Aorta (tissue), 4 donors: ENCODE data around the gene PCDHB14. TPM values are rescaled to one million over a fixed set of nuclear protein-coding genes. Genes with fewer than 3 reads are reported as not detected.

Experiments
- polyA plus RNA-seq, 2 donors: library from polyadenylated mRNA; stranded (reverse); fragments of 200-250 nt; gene quantifications; one replicate each; pipeline ENCODE4 v1.2.3, GENCODE V29; 2013
- total RNA-seq, 2 donors: library from RNA; stranded (reverse); fragmentation: NEBNext Ultra II Directional; extraction: Animal tissue kit (Norgen Biotek cat#: 25700); gene quantifications; one replicate each; pipeline ENCODE4 v1.2.1, GENCODE V29; 2021
- donor health status: healthy with polysubstance abuse.
- donor health status: Bipolar disorder and iron deficiency.
- donor health status: DM: no; HTN: no; CAD: no.
- donor health status: DM: yes; HTN: yes; CAD: no.

The PCDHB14 gene
- total and polyA plus RNA-seq, 4 donors: 1.0 to 10.1 (median 6.2) TPM

Other genes starting within 250 kb of the PCDHB14 start
Only the 30 nearest of the 36 such genes appear.
- not detected for gene PCDHB1, start 172.0 kb upstream of the PCDHB14 start, total RNA-seq
- not detected for gene PCDHB1, start 172.0 kb upstream of the PCDHB14 start, polyA plus RNA-seq
- 1 to 10 TPM; 3.1 to 4.1 TPM for gene PCDHB2, start 128.7 kb upstream of the PCDHB14 start, total RNA-seq
- 1 to 10 TPM in 1 of 2 donors, under 1 TPM in 1; 0.50 to 2.6 TPM for gene PCDHB2, start 128.7 kb upstream of the PCDHB14 start, polyA plus RNA-seq
- 1 to 10 TPM; 2.0 to 2.9 TPM for gene PCDHB3, start 122.9 kb upstream of the PCDHB14 start, total RNA-seq
- gene PCDHB3, start 122.9 kb upstream of the PCDHB14 start, polyA plus RNA-seq: 1 to 10 TPM in 1 of 2 donors, under 1 TPM in 1; 0.25 to 1.2 TPM
- 1 to 10 TPM; 6.2 to 9.1 TPM for gene PCDHB4, start 101.5 kb upstream of the PCDHB14 start, total RNA-seq
- 1 to 10 TPM in 1 of 2 donors, under 1 TPM in 1; 0.88 to 5.8 TPM for gene PCDHB4, start 101.5 kb upstream of the PCDHB14 start, polyA plus RNA-seq
- 1 to 10 TPM; 4.1 to 4.2 TPM for gene PCDHB5, start 88.1 kb upstream of the PCDHB14 start, total RNA-seq
- 1 to 10 TPM in 1 of 2 donors, under 1 TPM in 1; 0.63 to 3.0 TPM for gene PCDHB5, start 88.1 kb upstream of the PCDHB14 start, polyA plus RNA-seq
- gene PCDHB6, start 73.3 kb upstream of the PCDHB14 start, total RNA-seq: 1 to 10 TPM; 1.9 to 2.7 TPM
- gene PCDHB6, start 73.3 kb upstream of the PCDHB14 start, polyA plus RNA-seq: 1 to 10 TPM in 1 of 2 donors, under 1 TPM in 1; 0.63 to 2.6 TPM
- gene PCDHB7, start 50.7 kb upstream of the PCDHB14 start, total RNA-seq: 1 to 10 TPM; 5.0 to 6.7 TPM
- gene PCDHB7, start 50.7 kb upstream of the PCDHB14 start, polyA plus RNA-seq: 1 to 10 TPM; 2.3 to 5.5 TPM
- 1 to 10 TPM; 4.1 to 4.3 TPM for gene PCDHB8, start 45.6 kb upstream of the PCDHB14 start, total RNA-seq
- gene PCDHB8, start 45.6 kb upstream of the PCDHB14 start, polyA plus RNA-seq: under 1 TPM in 1 of 2 donors, not detected in 1; 0.77 TPM
- gene PCDHB16, start 41.0 kb upstream of the PCDHB14 start, total RNA-seq: 1 to 10 TPM; 5.1 to 7.4 TPM
- 1 to 10 TPM in 1 of 2 donors, under 1 TPM in 1; 0.63 to 4.8 TPM for gene PCDHB16, start 41.0 kb upstream of the PCDHB14 start, polyA plus RNA-seq
- gene PCDHB9, start 36.2 kb upstream of the PCDHB14 start, total RNA-seq: 1 to 10 TPM; 3.0 to 3.8 TPM
- gene PCDHB9, start 36.2 kb upstream of the PCDHB14 start, polyA plus RNA-seq: 1 to 10 TPM in 1 of 2 donors, under 1 TPM in 1; 0.25 to 2.1 TPM
- gene PCDHB10, start 31.0 kb upstream of the PCDHB14 start, total RNA-seq: 1 to 10 TPM; 3.6 to 7.7 TPM
- gene PCDHB10, start 31.0 kb upstream of the PCDHB14 start, polyA plus RNA-seq: 1 to 10 TPM in 1 of 2 donors, under 1 TPM in 1; 0.25 to 4.5 TPM
- 10 to 100 TPM in 1 of 2 donors, 1 to 10 TPM in 1; 8.1 to 15.3 TPM for gene PCDHB11, start 23.7 kb upstream of the PCDHB14 start, total RNA-seq
- 1 to 10 TPM; 2.9 to 4.7 TPM for gene PCDHB11, start 23.7 kb upstream of the PCDHB14 start, polyA plus RNA-seq
- gene PCDHB12, start 14.6 kb upstream of the PCDHB14 start, total RNA-seq: 1 to 10 TPM; 5.7 to 6.7 TPM
- gene PCDHB12, start 14.6 kb upstream of the PCDHB14 start, polyA plus RNA-seq: 1 to 10 TPM in 1 of 2 donors, under 1 TPM in 1; 0.75 to 2.9 TPM
- gene PCDHB13, start 9.4 kb upstream of the PCDHB14 start, total RNA-seq: 1 to 10 TPM; 4.2 to 6.7 TPM
- 1 to 10 TPM in 1 of 2 donors, under 1 TPM in 1; 0.75 to 1.3 TPM for gene PCDHB13, start 9.4 kb upstream of the PCDHB14 start, polyA plus RNA-seq
- 10 to 100 TPM in 1 of 2 donors, 1 to 10 TPM in 1; 8.7 to 10.9 TPM for gene PCDHB15, start 22.1 kb downstream of the PCDHB14 start, total RNA-seq
- 10 to 100 TPM in 1 of 2 donors, 1 to 10 TPM in 1; 4.4 to 12.1 TPM for gene PCDHB15, start 22.1 kb downstream of the PCDHB14 start, polyA plus RNA-seq
- gene SLC25A2, start 80.7 kb downstream of the PCDHB14 start, total RNA-seq: 1 to 10 TPM in 1 of 2 donors, under 1 TPM in 1; 0.69 to 1.1 TPM
- gene SLC25A2, start 80.7 kb downstream of the PCDHB14 start, polyA plus RNA-seq: not detected
- gene TAF7, start 97.4 kb downstream of the PCDHB14 start, total RNA-seq: 10 to 100 TPM; 59.8 to 79.1 TPM
- gene TAF7, start 97.4 kb downstream of the PCDHB14 start, polyA plus RNA-seq: 10 to 100 TPM; 53.5 to 65.3 TPM
- gene PCDHGA1, start 107.2 kb downstream of the PCDHB14 start, total RNA-seq: 1 to 10 TPM in 1 of 2 donors, under 1 TPM in 1; 0.91 to 1.6 TPM
- 1 to 10 TPM in 1 of 2 donors, not detected in 1; 1.0 TPM for gene PCDHGA1, start 107.2 kb downstream of the PCDHB14 start, polyA plus RNA-seq
- 10 to 100 TPM in 1 of 2 donors, 1 to 10 TPM in 1; 6.2 to 10.6 TPM for gene PCDHGA2, start 115.4 kb downstream of the PCDHB14 start, total RNA-seq
- gene PCDHGA2, start 115.4 kb downstream of the PCDHB14 start, polyA plus RNA-seq: 1 to 10 TPM in 1 of 2 donors, under 1 TPM in 1; 0.75 to 4.2 TPM
- 1 to 10 TPM; 4.1 to 7.4 TPM for gene PCDHGA3, start 120.5 kb downstream of the PCDHB14 start, total RNA-seq
- gene PCDHGA3, start 120.5 kb downstream of the PCDHB14 start, polyA plus RNA-seq: 1 to 10 TPM in 1 of 2 donors, under 1 TPM in 1; 0.50 to 2.4 TPM
- gene PCDHGB1, start 126.8 kb downstream of the PCDHB14 start, total RNA-seq: 1 to 10 TPM; 3.5 to 6.5 TPM
- gene PCDHGB1, start 126.8 kb downstream of the PCDHB14 start, polyA plus RNA-seq: under 1 TPM; 0.75 to 0.92 TPM
- gene PCDHGA4, start 131.7 kb downstream of the PCDHB14 start, total RNA-seq: 10 to 100 TPM in 1 of 2 donors, 1 to 10 TPM in 1; 7.1 to 10.2 TPM
- gene PCDHGA4, start 131.7 kb downstream of the PCDHB14 start, polyA plus RNA-seq: 1 to 10 TPM; 1.3 to 2.0 TPM
- 10 to 100 TPM in 1 of 2 donors, 1 to 10 TPM in 1; 6.5 to 11.7 TPM for gene PCDHGB2, start 136.7 kb downstream of the PCDHB14 start, total RNA-seq
- 1 to 10 TPM in 1 of 2 donors, under 1 TPM in 1; 0.38 to 1.1 TPM for gene PCDHGB2, start 136.7 kb downstream of the PCDHB14 start, polyA plus RNA-seq
- 10 to 100 TPM in 1 of 2 donors, 1 to 10 TPM in 1; 7.5 to 11.5 TPM for gene PCDHGA5, start 140.8 kb downstream of the PCDHB14 start, total RNA-seq
- 1 to 10 TPM in 1 of 2 donors, under 1 TPM in 1; 0.25 to 1.4 TPM for gene PCDHGA5, start 140.8 kb downstream of the PCDHB14 start, polyA plus RNA-seq
- gene PCDHGB3, start 146.9 kb downstream of the PCDHB14 start, total RNA-seq: 1 to 10 TPM; 7.4 to 9.7 TPM
- gene PCDHGB3, start 146.9 kb downstream of the PCDHB14 start, polyA plus RNA-seq: under 1 TPM in 1 of 2 donors, not detected in 1; 0.82 TPM
- 10 to 100 TPM in 1 of 2 donors, 1 to 10 TPM in 1; 8.8 to 12.0 TPM for gene PCDHGA6, start 150.5 kb downstream of the PCDHB14 start, total RNA-seq
- gene PCDHGA6, start 150.5 kb downstream of the PCDHB14 start, polyA plus RNA-seq: 1 to 10 TPM in 1 of 2 donors, under 1 TPM in 1; 0.38 to 4.0 TPM
- 1 to 10 TPM; 6.4 to 8.0 TPM for gene PCDHGA7, start 159.4 kb downstream of the PCDHB14 start, total RNA-seq
- 1 to 10 TPM in 1 of 2 donors, not detected in 1; 2.1 TPM for gene PCDHGA7, start 159.4 kb downstream of the PCDHB14 start, polyA plus RNA-seq
- 10 to 100 TPM in 1 of 2 donors, 1 to 10 TPM in 1; 7.3 to 10.1 TPM for gene PCDHGB4, start 164.4 kb downstream of the PCDHB14 start, total RNA-seq
- 1 to 10 TPM in 1 of 2 donors, under 1 TPM in 1; 0.50 to 2.7 TPM for gene PCDHGB4, start 164.4 kb downstream of the PCDHB14 start, polyA plus RNA-seq
- gene PCDHGA8, start 169.3 kb downstream of the PCDHB14 start, total RNA-seq: 1 to 10 TPM; 3.0 to 6.8 TPM
- gene PCDHGA8, start 169.3 kb downstream of the PCDHB14 start, polyA plus RNA-seq: under 1 TPM; 0.13 to 0.54 TPM
- 10 to 100 TPM; 11.7 to 18.2 TPM for gene PCDHGB5, start 174.6 kb downstream of the PCDHB14 start, total RNA-seq
- gene PCDHGB5, start 174.6 kb downstream of the PCDHB14 start, polyA plus RNA-seq: 1 to 10 TPM; 2.0 to 5.0 TPM